Ascending aorta (tissue), 2 donors: ENCODE data around the gene TSGA10. TPM values are rescaled to one million over a fixed set of nuclear protein-coding genes. Genes with fewer than 3 reads are reported as not detected.

ENCODE experiments used
- DNase-seq, 2 donors: peaks; one replicate each; pipeline ENCODE4 v3.0.0-alpha.2; 2019; ENCODE audit warnings: low spot score in 2 of 2
- H3K27ac ChIP-seq, 2 donors: fragments of 200-600 bp; sonication (generic); one replicate each; pipeline ENCODE4 v1.5.1; 2016 to 2017; ENCODE audit warnings: mild to moderate bottlenecking in 1 of 2
- H3K27me3 ChIP-seq: fragments of 200-600 bp; sonication (generic); one replicate; pipeline ENCODE4 v1.5.1; 2017
- H3K36me3 ChIP-seq, 2 donors: fragments of 200-600 bp; sonication (generic); one replicate each; pipeline ENCODE4 v1.5.1; 2016
- H3K4me1 ChIP-seq, 2 donors: fragments of 200-600 bp; sonication (generic); one replicate each; pipeline ENCODE4 v1.5.1; 2016 to 2017; ENCODE audit warnings: mild to moderate bottlenecking in 1 of 2
- H3K4me3 ChIP-seq, 2 donors: fragments of 200-600 bp; sonication (generic); one replicate each; pipeline ENCODE4 v1.5.1; 2016 to 2017; ENCODE audit warnings: mild to moderate bottlenecking in 1 of 2
- H3K9me3 ChIP-seq, 2 donors: fragments of 200-600 bp; sonication (generic); one replicate each; pipeline ENCODE4 v1.5.1; 2016
- intact Hi-C: fragments of 100-400 bp; cut with DNase I; formaldehyde crosslinking; loops from one replicate; pipeline ENCODE4 v1.15.1; 2023
- total RNA-seq: library from RNA; depleted of rRNA; stranded (reverse); fragments of >200 nt; gene quantifications from one replicate; pipeline ENCODE4 v1.1.0, GENCODE V29; 2016
- TF ChIP-seq, protein P1 (sequence below), 3 experiments: fragments of 200-600 bp in 2 of 3; fragments of 450-650 bp in 1 of 3; sonication (generic) in 2 of 3; IDR thresholded peaks; one replicate each; pipeline ENCODE4 v1.5.1; 2016 to 2019; ENCODE audit warnings: antibody characterized with exemption in 3 of 3, mild to moderate bottlenecking in 1 of 3, moderate library complexity in 1 of 3

The TSGA10 gene
- total RNA-seq, 1 donor from 2014 or later, result not detected

- Histone ChIP-seq H3K4me1 (no peaks in the 10 kb centered on the region), H3K4me3 (no peak overlapping the region), H3K36me3 (no peaks in the 10 kb centered on the region), H3K9me3 (no peaks in the 10 kb centered on the region), H3K27ac (no peak overlapping the region), H3K27me3 (no peaks in the 10 kb centered on the region)
- intact Hi-C loops, result no loop called here
- TF ChIP-seq, protein P1, sequence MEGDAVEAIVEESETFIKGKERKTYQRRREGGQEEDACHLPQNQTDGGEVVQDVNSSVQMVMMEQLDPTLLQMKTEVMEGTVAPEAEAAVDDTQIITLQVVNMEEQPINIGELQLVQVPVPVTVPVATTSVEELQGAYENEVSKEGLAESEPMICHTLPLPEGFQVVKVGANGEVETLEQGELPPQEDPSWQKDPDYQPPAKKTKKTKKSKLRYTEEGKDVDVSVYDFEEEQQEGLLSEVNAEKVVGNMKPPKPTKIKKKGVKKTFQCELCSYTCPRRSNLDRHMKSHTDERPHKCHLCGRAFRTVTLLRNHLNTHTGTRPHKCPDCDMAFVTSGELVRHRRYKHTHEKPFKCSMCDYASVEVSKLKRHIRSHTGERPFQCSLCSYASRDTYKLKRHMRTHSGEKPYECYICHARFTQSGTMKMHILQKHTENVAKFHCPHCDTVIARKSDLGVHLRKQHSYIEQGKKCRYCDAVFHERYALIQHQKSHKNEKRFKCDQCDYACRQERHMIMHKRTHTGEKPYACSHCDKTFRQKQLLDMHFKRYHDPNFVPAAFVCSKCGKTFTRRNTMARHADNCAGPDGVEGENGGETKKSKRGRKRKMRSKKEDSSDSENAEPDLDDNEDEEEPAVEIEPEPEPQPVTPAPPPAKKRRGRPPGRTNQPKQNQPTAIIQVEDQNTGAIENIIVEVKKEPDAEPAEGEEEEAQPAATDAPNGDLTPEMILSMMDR (IDR thresholded peaks at IDR 0.05), result no peak
- DNase-seq, result no peak
These were observed 118.8 kb downstream of the TSGA10 start for GRCh38 chr2:99035920-99036319.

- H3K4me1 ChIP-seq, result no peaks in the 10 kb centered on the region
- no peak overlapping the region for H3K27ac ChIP-seq
- DNase-seq, result no peak
- H3K9me3 ChIP-seq, result no peaks in the 10 kb centered on the region
- H3K27me3 ChIP-seq, result no peaks in the 10 kb centered on the region
- no peak overlapping the region for H3K4me3 ChIP-seq
- intact Hi-C loops, result no loop called here
- TF ChIP-seq, protein P1 (IDR thresholded peaks at IDR 0.05), result no peak
- H3K36me3 ChIP-seq, result no peaks in the 10 kb centered on the region
These were observed 122.0 kb downstream of the TSGA10 start for GRCh38 chr2:99032786-99033185.

- no peaks in the 10 kb centered on the region for H3K4me1 ChIP-seq
- H3K4me3 ChIP-seq, result no peak overlapping the region
- no peak overlapping the region for H3K27ac ChIP-seq
- TF ChIP-seq, protein P1 (IDR thresholded peaks at IDR 0.05), result no peak
- DNase-seq, result no peak
- no peaks in the 10 kb centered on the region for H3K9me3 ChIP-seq
- no peaks in the 10 kb centered on the region for H3K27me3 ChIP-seq
- H3K36me3 ChIP-seq, result no peaks in the 10 kb centered on the region
- intact Hi-C loops, result no loop called here
These were observed 122.7 kb downstream of the TSGA10 start for GRCh38 chr2:99032001-99032400.

DNA sequence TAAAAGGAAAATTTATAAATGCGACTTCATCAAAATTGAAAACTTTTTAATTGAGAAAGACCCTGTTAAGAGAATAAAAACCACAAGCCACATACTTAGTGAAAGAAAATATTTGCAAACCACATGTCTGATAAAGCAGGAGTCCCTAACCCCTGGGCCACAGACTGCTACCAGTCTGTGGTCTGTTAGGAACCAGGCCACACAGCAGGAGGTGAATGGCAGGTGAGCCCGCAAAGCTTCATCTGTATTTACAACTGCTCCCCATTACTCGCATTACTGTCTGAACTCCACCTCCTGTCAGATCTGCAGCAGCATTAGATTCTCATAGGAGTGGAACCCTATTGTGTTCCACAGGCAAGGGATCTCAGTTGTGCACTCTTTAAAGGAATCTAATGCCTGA is 123.3 kb downstream of the TSGA10 start:
- Histone ChIP-seq H3K9me3 (no peaks in the 10 kb centered on the region), H3K4me3 (no peak overlapping the region), H3K27ac (no peak overlapping the region), H3K36me3 (no peaks in the 10 kb centered on the region), H3K4me1 (no peaks in the 10 kb centered on the region), H3K27me3 (no peaks in the 10 kb centered on the region)
- intact Hi-C loops, result no loop called here
- TF ChIP-seq, protein P1 (IDR thresholded peaks at IDR 0.05), result no peak
- no peak for DNase-seq

- intact Hi-C loops, result no loop called here
These were observed 126.2 kb downstream of the TSGA10 start for GRCh38 chr2:99028558-99028957.

More at GRCh38 chr2:99028558-99028957, 126.2 kb downstream of the TSGA10 start:
- no peaks in the 10 kb centered on the region for H3K27me3 ChIP-seq
- no peak overlapping the region for H3K27ac ChIP-seq
- H3K36me3 ChIP-seq, result no peaks in the 10 kb centered on the region
- DNase-seq, result no peak
- no peaks in the 10 kb centered on the region for H3K4me1 ChIP-seq
- H3K4me3 ChIP-seq, result no peak overlapping the region
- no peaks in the 10 kb centered on the region for H3K9me3 ChIP-seq
- TF ChIP-seq, protein P1 (IDR thresholded peaks at IDR 0.05), result no peak
